ENCODE results near the gene RASL10A.

RASL10A gene

GRCh38 chr22:29302681-29303465, 12.6 kb downstream of the RASL10A start:
- Mint-ChIP-seq H3K27me3 (peaks cover 14% of the 10 kb centered on the region), H3K4me3 (no peak overlapping the region), H3K4me1 (peaks cover 29% of the 10 kb centered on the region), H3K27ac (ENCODE audit: low read depth) (no peak overlapping the region), H3K9me3 (no peaks in the 10 kb centered on the region), H3K36me3 (ENCODE audit: insufficient read depth) (peaks cover 38% of the 10 kb centered on the region)
- DNase-seq (ENCODE audit: low spot score in 2 of 2) (no peak), ATAC-seq (replicated peaks; ENCODE audit: extremely low read depth, poor library complexity, severe bottlenecking) (no peak)

GRCh38 chr22:29302402-29302680, 13.2 kb downstream of the RASL10A start:
- Mint-ChIP-seq H3K36me3 (ENCODE audit: insufficient read depth) (peaks cover 42% of the 10 kb centered on the region), H3K9me3 (no peaks in the 10 kb centered on the region)

GRCh38 chr22:29301716-29302401, 13.6 kb downstream of the RASL10A start:
- H3K27ac Mint-ChIP-seq (ENCODE audit: low read depth) = no peak overlapping the region

More at GRCh38 chr22:29302402-29302680, 13.2 kb downstream of the RASL10A start:
- H3K4me3 Mint-ChIP-seq = no peak overlapping the region
- H3K27ac Mint-ChIP-seq (ENCODE audit: low read depth) = no peak overlapping the region
- DNase-seq (ENCODE audit: low spot score in 2 of 2) (no peak), ATAC-seq (replicated peaks; ENCODE audit: extremely low read depth, poor library complexity, severe bottlenecking) (no peak)
- peaks cover 33% of the 10 kb centered on the region for H3K4me1 Mint-ChIP-seq
- H3K27me3 Mint-ChIP-seq = peaks cover 14% of the 10 kb centered on the region

GRCh38 chr22:29300807-29301601, 14.5 kb downstream of the RASL10A start:
- DNase-seq (ENCODE audit: low spot score in 2 of 2) (no peak), ATAC-seq (replicated peaks; ENCODE audit: extremely low read depth, poor library complexity, severe bottlenecking) (no peak)
- H3K4me3 Mint-ChIP-seq = no peak overlapping the region
- H3K36me3 Mint-ChIP-seq (ENCODE audit: insufficient read depth) = peaks cover 55% of the 10 kb centered on the region
- H3K9me3 Mint-ChIP-seq = no peaks in the 10 kb centered on the region
- H3K4me1 Mint-ChIP-seq = peaks cover 27% of the 10 kb centered on the region
- peaks cover 14% of the 10 kb centered on the region for H3K27me3 Mint-ChIP-seq
- peak overlapping the region; percentile 42 for H3K27ac Mint-ChIP-seq (ENCODE audit: low read depth)

More at GRCh38 chr22:29301716-29302401, 13.6 kb downstream of the RASL10A start:
- Mint-ChIP-seq H3K36me3 (ENCODE audit: insufficient read depth) (peaks cover 46% of the 10 kb centered on the region), H3K4me3 (no peak overlapping the region), H3K4me1 (peaks cover 33% of the 10 kb centered on the region), H3K9me3 (no peaks in the 10 kb centered on the region), H3K27me3 (peaks cover 14% of the 10 kb centered on the region)
- DNase-seq (ENCODE audit: low spot score in 2 of 2) = no peak
- ATAC-seq (replicated peaks; ENCODE audit: extremely low read depth, poor library complexity, severe bottlenecking) = no peak

- peak overlapping the region; percentile 42 for H3K27ac Mint-ChIP-seq (ENCODE audit: low read depth)
- no peak for DNase-seq (ENCODE audit: low spot score in 2 of 2)
- no peaks in the 10 kb centered on the region for H3K9me3 Mint-ChIP-seq
- peaks cover 21% of the 10 kb centered on the region for H3K4me1 Mint-ChIP-seq
- H3K4me3 Mint-ChIP-seq = no peak overlapping the region
- peaks cover 11% of the 10 kb centered on the region for H3K27me3 Mint-ChIP-seq
- H3K36me3 Mint-ChIP-seq (ENCODE audit: insufficient read depth) = peaks cover 60% of the 10 kb centered on the region
- ATAC-seq (replicated peaks; ENCODE audit: extremely low read depth, poor library complexity, severe bottlenecking) = no peak
These were observed 15.1 kb downstream of the RASL10A start for GRCh38 chr22:29300467-29300806.

GRCh38 chr22:29299136-29299900, 16.2 kb downstream of the RASL10A start:
- no peaks in the 10 kb centered on the region for H3K9me3 Mint-ChIP-seq
- H3K27ac Mint-ChIP-seq (ENCODE audit: low read depth) = peak overlapping the region; percentile 50

GRCh38 chr22:29298641-29299040, 16.9 kb downstream of the RASL10A start:
- H3K27me3 Mint-ChIP-seq = no peaks in the 10 kb centered on the region
- peaks cover 20% of the 10 kb centered on the region for H3K4me1 Mint-ChIP-seq
- no peaks in the 10 kb centered on the region for H3K9me3 Mint-ChIP-seq
- H3K27ac Mint-ChIP-seq (ENCODE audit: low read depth) = no peak overlapping the region
- no peak overlapping the region for H3K4me3 Mint-ChIP-seq
- DNase-seq (ENCODE audit: low spot score in 2 of 2) (no peak), ATAC-seq (replicated peaks; ENCODE audit: extremely low read depth, poor library complexity, severe bottlenecking) (no peak)
- H3K36me3 Mint-ChIP-seq (ENCODE audit: insufficient read depth) = peaks cover 74% of the 10 kb centered on the region

More at GRCh38 chr22:29299136-29299900, 16.2 kb downstream of the RASL10A start:
- Mint-ChIP-seq H3K4me3 (no peak overlapping the region), H3K4me1 (peaks cover 20% of the 10 kb centered on the region), H3K27me3 (no peaks in the 10 kb centered on the region), H3K36me3 (ENCODE audit: insufficient read depth) (peaks cover 68% of the 10 kb centered on the region)
- no peak for DNase-seq (ENCODE audit: low spot score in 2 of 2)
- no peak for ATAC-seq (replicated peaks; ENCODE audit: extremely low read depth, poor library complexity, severe bottlenecking)

GRCh38 chr22:29292379-29292778, 23.1 kb downstream of the RASL10A start:
- Mint-ChIP-seq H3K4me1 (peaks cover 27% of the 10 kb centered on the region), H3K9me3 (no peaks in the 10 kb centered on the region), H3K27me3 (no peaks in the 10 kb centered on the region), H3K27ac (ENCODE audit: low read depth) (no peak overlapping the region), H3K36me3 (ENCODE audit: insufficient read depth) (peaks cover 91% of the 10 kb centered on the region), H3K4me3 (no peak overlapping the region)
- ATAC-seq (replicated peaks; ENCODE audit: extremely low read depth, poor library complexity, severe bottlenecking) = no peak
- DNase-seq (ENCODE audit: low spot score in 2 of 2) = no peak

GRCh38 chr22:29291215-29291614, 24.3 kb downstream of the RASL10A start:
- Mint-ChIP-seq H3K4me1 (peaks cover 29% of the 10 kb centered on the region), H3K36me3 (ENCODE audit: insufficient read depth) (peaks cover 91% of the 10 kb centered on the region), H3K9me3 (no peaks in the 10 kb centered on the region), H3K27ac (ENCODE audit: low read depth) (peak overlapping the region; percentile 14), H3K27me3 (no peaks in the 10 kb centered on the region), H3K4me3 (no peak overlapping the region)
- ATAC-seq (replicated peaks; ENCODE audit: extremely low read depth, poor library complexity, severe bottlenecking) (no peak), DNase-seq (ENCODE audit: low spot score in 2 of 2) (no peak)

- H3K27ac Mint-ChIP-seq (ENCODE audit: low read depth) = no peak overlapping the region
- H3K4me1 Mint-ChIP-seq = peaks cover 29% of the 10 kb centered on the region
These were observed 25.4 kb downstream of the RASL10A start for GRCh38 chr22:29290061-29290460.

GRCh38 chr22:29288837-29289236, 26.7 kb downstream of the RASL10A start:
- DNase-seq (ENCODE audit: low spot score in 2 of 2) (no peak), ATAC-seq (replicated peaks; ENCODE audit: extremely low read depth, poor library complexity, severe bottlenecking) (no peak)
- H3K27ac Mint-ChIP-seq (ENCODE audit: low read depth) = no peak overlapping the region
- peaks cover 89% of the 10 kb centered on the region for H3K36me3 Mint-ChIP-seq (ENCODE audit: insufficient read depth)
- peaks cover 29% of the 10 kb centered on the region for H3K4me1 Mint-ChIP-seq
- H3K9me3 Mint-ChIP-seq = no peaks in the 10 kb centered on the region
- no peaks in the 10 kb centered on the region for H3K27me3 Mint-ChIP-seq
- no peak overlapping the region for H3K4me3 Mint-ChIP-seq

More at GRCh38 chr22:29290061-29290460, 25.4 kb downstream of the RASL10A start:
- no peak for ATAC-seq (replicated peaks; ENCODE audit: extremely low read depth, poor library complexity, severe bottlenecking)
- Mint-ChIP-seq H3K4me3 (no peak overlapping the region), H3K36me3 (ENCODE audit: insufficient read depth) (peaks cover 91% of the 10 kb centered on the region), H3K9me3 (no peaks in the 10 kb centered on the region), H3K27me3 (no peaks in the 10 kb centered on the region)
- DNase-seq (ENCODE audit: low spot score in 2 of 2) = no peak

- no peaks in the 10 kb centered on the region for H3K27me3 Mint-ChIP-seq
- peaks cover 95% of the 10 kb centered on the region for H3K36me3 Mint-ChIP-seq (ENCODE audit: insufficient read depth)
- no peaks in the 10 kb centered on the region for H3K9me3 Mint-ChIP-seq
- no peak for ATAC-seq (replicated peaks; ENCODE audit: extremely low read depth, poor library complexity, severe bottlenecking)
- no peak overlapping the region for H3K4me3 Mint-ChIP-seq
- DNase-seq (ENCODE audit: low spot score in 2 of 2) = no peak
- H3K4me1 Mint-ChIP-seq = peaks cover 16% of the 10 kb centered on the region
- H3K27ac Mint-ChIP-seq (ENCODE audit: low read depth) = no peak overlapping the region
These were observed 31.3 kb downstream of the RASL10A start for GRCh38 chr22:29284196-29284595.
